ENCODE measurements around the gene LSAMP.

- no peak for TF ChIP-seq CTCF (IDR thresholded peaks at IDR 0.05)
- no peak for TF ChIP-seq POLR2A (IDR thresholded peaks at IDR 0.05)
These were observed 184.8 kb downstream of the LSAMP start for GRCh38 chr3:116260491-116260890.
